C4-2B (cell line): Measurements from ENCODE around the gene HKDC1.
A peak's percentile ranks its signal among the peaks of the same experiment; 100 is the strongest.

Source experiments
- H3K27ac ChIP-seq: fragments of 450-650 bp; 2 replicates; pipeline ENCODE4 v1.5.1; 2017
- CTCF ChIP-seq: fragments of 450-650 bp; conservative IDR thresholded peaks from 2 replicates; pipeline ENCODE4 v1.5.1; 2017; ENCODE audit warnings: mild to moderate bottlenecking
- ZFX ChIP-seq: fragments of 450-650 bp; IDR thresholded peaks from 2 replicates; pipeline ENCODE4 v1.6.1; 2017

The HKDC1 gene

GRCh38 chr10:69220507-69220906, 375 bp downstream of the HKDC1 start:
- no peak overlapping the region for H3K27ac ChIP-seq
- TF ChIP-seq ZFX (no peak), CTCF (no peak)

- TF ChIP-seq ZFX (no peak), CTCF (peak; percentile 83)
- peak overlapping the region; percentile 50 for H3K27ac ChIP-seq
Measured at GRCh38 chr10:69222157-69223027, 2.3 kb downstream of the HKDC1 start.

- H3K27ac ChIP-seq, result peak overlapping the region; percentile 50
- TF ChIP-seq ZFX (no peak), CTCF (no peak)
Measured at GRCh38 chr10:69223028-69223342, 2.9 kb downstream of the HKDC1 start.

- TF ChIP-seq CTCF (no peak), ZFX (no peak)
- no peak overlapping the region for H3K27ac ChIP-seq
Measured at GRCh38 chr10:69224862-69225657, 4.9 kb downstream of the HKDC1 start.

GRCh38 chr10:69225681-69226080, 5.5 kb downstream of the HKDC1 start:
- TF ChIP-seq ZFX, result no peak
- TF ChIP-seq CTCF, result no peak
- no peak overlapping the region for H3K27ac ChIP-seq

GRCh38 chr10:69226919-69227450, 6.9 kb downstream of the HKDC1 start:
- no peak for TF ChIP-seq ZFX
- TF ChIP-seq CTCF, result no peak
- no peak overlapping the region for H3K27ac ChIP-seq

GRCh38 chr10:69228151-69228550, 8.0 kb downstream of the HKDC1 start:
- TF ChIP-seq ZFX (no peak), CTCF (no peak)
- H3K27ac ChIP-seq, result no peak overlapping the region
